ENCODE measurements around the gene PIRT.

The PIRT gene

DNA sequence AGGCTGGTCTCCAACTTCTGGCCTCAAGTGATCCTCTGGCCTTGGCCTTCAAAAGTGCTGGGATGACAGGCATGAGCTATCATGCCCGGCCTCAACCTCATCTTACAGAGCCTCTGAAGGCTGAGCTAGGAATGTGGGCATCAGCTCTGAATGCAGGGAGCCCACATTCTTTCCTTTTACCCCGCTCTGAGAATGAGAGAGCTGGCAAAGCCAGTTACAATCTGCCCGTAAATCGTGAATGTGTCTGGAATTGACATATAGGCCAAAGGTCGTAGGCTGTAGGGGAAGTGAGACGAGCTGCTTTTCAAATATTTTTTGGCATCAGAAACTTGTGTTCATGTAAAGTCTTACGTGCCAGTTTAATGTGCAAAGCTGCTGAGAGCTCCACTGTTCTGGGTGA is 38.5 kb downstream of the PIRT start:
- no peak overlapping the region for H3K27ac ChIP-seq
- no peak overlapping the region for H3K9ac ChIP-seq (ENCODE audit: insufficient read length)
- TF ChIP-seq EZH2 (IDR thresholded peaks at IDR 0.05) (no peak), POLR2AphosphoS5 (IDR thresholded peaks at IDR 0.05; ENCODE audit: borderline replicate concordance, low read depth, low read length) (no peak), FOXP2 (optimal IDR thresholded peaks at IDR 0.05; ENCODE audit: control extremely low read depth, extremely low read length, insufficient read depth) (no peak)
- H3K36me3 ChIP-seq (ENCODE audit: insufficient read depth, low read length) = no peaks in the 10 kb centered on the region
- H3K4me3 ChIP-seq = no peak overlapping the region
- H3K9me3 ChIP-seq (ENCODE audit: low read depth, low read length) = no peaks in the 10 kb centered on the region
- DNase-seq (ENCODE audit: low read depth, low spot score) = no peak

DNA sequence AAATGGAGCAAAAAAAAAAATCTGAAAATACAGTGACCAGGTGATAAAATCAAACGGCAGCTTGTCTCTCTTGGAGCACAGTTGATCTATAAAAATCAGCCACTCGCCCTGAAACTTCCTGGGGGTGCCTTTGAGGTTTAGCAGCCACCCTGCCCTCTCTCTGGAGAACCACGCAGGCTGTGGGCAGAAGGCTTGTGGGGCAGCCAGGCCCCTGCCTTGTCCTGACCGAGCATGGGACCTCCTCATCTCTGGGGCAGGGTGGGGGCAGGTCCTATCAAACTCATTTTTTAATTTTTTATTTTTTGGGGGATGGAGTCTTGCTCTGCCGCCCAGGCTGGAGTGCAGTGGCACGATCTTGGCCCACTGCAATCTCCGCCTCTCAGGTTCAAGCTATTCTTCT is 39.0 kb downstream of the PIRT start:
- H3K9ac ChIP-seq (ENCODE audit: insufficient read length) = no peak overlapping the region
- H3K36me3 ChIP-seq (ENCODE audit: insufficient read depth, low read length) = no peaks in the 10 kb centered on the region
- TF ChIP-seq FOXP2 (optimal IDR thresholded peaks at IDR 0.05; ENCODE audit: control extremely low read depth, extremely low read length, insufficient read depth) = no peak
- no peak overlapping the region for H3K27ac ChIP-seq
- no peak overlapping the region for H3K4me3 ChIP-seq
- H3K9me3 ChIP-seq (ENCODE audit: low read depth, low read length) = no peaks in the 10 kb centered on the region
- no peak for DNase-seq (ENCODE audit: low read depth, low spot score)

GRCh38 chr17:10798332-10798749 is 39.5 kb downstream of the PIRT start:
- TF ChIP-seq FOXP2 (optimal IDR thresholded peaks at IDR 0.05; ENCODE audit: control extremely low read depth, extremely low read length, insufficient read depth) (no peak), EZH2 (IDR thresholded peaks at IDR 0.05) (no peak), POLR2AphosphoS5 (IDR thresholded peaks at IDR 0.05; ENCODE audit: borderline replicate concordance, low read depth, low read length) (no peak)
- DNase-seq (ENCODE audit: low read depth, low spot score) = no peak
- H3K27ac ChIP-seq = no peak overlapping the region
- no peak overlapping the region for H3K9ac ChIP-seq (ENCODE audit: insufficient read length)
- H3K9me3 ChIP-seq (ENCODE audit: low read depth, low read length) = no peaks in the 10 kb centered on the region
- H3K36me3 ChIP-seq (ENCODE audit: insufficient read depth, low read length) = no peaks in the 10 kb centered on the region
- H3K4me3 ChIP-seq = no peak overlapping the region

GRCh38 chr17:10797476-10798328 is 40.2 kb downstream of the PIRT start:
- Histone ChIP-seq H3K27ac (no peak overlapping the region), H3K4me3 (no peak overlapping the region), H3K9ac (ENCODE audit: insufficient read length) (no peak overlapping the region), H3K36me3 (ENCODE audit: insufficient read depth, low read length) (no peaks in the 10 kb centered on the region), H3K9me3 (ENCODE audit: low read depth, low read length) (no peaks in the 10 kb centered on the region)
- TF ChIP-seq FOXP2 (optimal IDR thresholded peaks at IDR 0.05; ENCODE audit: control extremely low read depth, extremely low read length, insufficient read depth) (no peak), EZH2 (IDR thresholded peaks at IDR 0.05) (no peak), POLR2AphosphoS5 (IDR thresholded peaks at IDR 0.05; ENCODE audit: borderline replicate concordance, low read depth, low read length) (no peak)
- no peak for DNase-seq (ENCODE audit: low read depth, low spot score)

DNA sequence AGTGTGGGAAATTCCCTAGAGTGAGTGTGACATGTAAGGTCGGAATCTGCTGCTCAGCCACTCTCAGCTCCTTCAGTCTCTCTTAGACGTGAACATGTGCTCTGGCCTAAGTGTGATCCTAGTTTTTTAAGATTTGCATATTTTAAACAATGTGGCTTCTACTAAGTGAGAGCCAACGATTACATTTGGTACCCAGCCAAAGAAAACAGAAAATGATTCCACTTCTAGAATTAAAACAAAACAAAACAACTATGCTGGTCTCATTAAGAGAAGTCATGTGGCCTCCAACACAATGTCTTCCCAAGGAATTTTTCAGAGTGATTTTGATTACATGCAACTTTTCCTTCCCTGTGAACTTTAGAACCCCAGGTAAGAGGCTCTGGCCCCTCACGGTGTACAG is 44.1 kb downstream of the PIRT start:
- TF ChIP-seq POLR2AphosphoS5 (IDR thresholded peaks at IDR 0.05; ENCODE audit: borderline replicate concordance, low read depth, low read length) (no peak), FOXP2 (optimal IDR thresholded peaks at IDR 0.05; ENCODE audit: control extremely low read depth, extremely low read length, insufficient read depth) (no peak), EZH2 (IDR thresholded peaks at IDR 0.05) (no peak)
- DNase-seq (ENCODE audit: low read depth, low spot score) = no peak
- no peaks in the 10 kb centered on the region for H3K9me3 ChIP-seq (ENCODE audit: low read depth, low read length)
- no peaks in the 10 kb centered on the region for H3K36me3 ChIP-seq (ENCODE audit: insufficient read depth, low read length)
- H3K27ac ChIP-seq = no peak overlapping the region
- H3K4me3 ChIP-seq = no peak overlapping the region
- no peak overlapping the region for H3K9ac ChIP-seq (ENCODE audit: insufficient read length)

DNA sequence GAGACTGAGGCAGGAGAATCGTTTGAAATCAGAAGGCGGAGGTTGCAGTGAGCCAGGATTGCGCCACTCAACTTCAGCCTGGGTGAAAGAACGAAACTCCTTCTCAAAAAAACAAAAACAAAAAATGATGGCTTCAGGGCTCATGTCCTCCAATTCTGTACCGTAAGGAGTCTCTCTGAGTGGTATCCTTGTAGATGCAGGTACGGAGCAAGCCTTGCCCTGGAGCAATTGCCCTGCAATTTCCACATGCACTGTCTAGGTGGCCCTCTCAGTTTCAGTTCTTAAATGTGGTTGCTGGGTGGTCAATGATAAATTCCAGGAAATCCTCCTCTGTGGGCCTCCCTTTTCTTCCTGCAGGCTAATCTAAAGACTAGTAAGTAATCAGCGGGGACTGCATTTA is 44.6 kb downstream of the PIRT start:
- Histone ChIP-seq H3K36me3 (ENCODE audit: insufficient read depth, low read length) (no peaks in the 10 kb centered on the region), H3K27ac (no peak overlapping the region), H3K9ac (ENCODE audit: insufficient read length) (no peak overlapping the region), H3K4me3 (no peak overlapping the region), H3K9me3 (ENCODE audit: low read depth, low read length) (no peaks in the 10 kb centered on the region)
- no peak for DNase-seq (ENCODE audit: low read depth, low spot score)
- TF ChIP-seq EZH2 (IDR thresholded peaks at IDR 0.05) = no peak
- TF ChIP-seq POLR2AphosphoS5 (IDR thresholded peaks at IDR 0.05; ENCODE audit: borderline replicate concordance, low read depth, low read length) = no peak
- TF ChIP-seq FOXP2 (optimal IDR thresholded peaks at IDR 0.05; ENCODE audit: control extremely low read depth, extremely low read length, insufficient read depth) = no peak

GRCh38 chr17:10792151-10792550 is 45.7 kb downstream of the PIRT start:
- no peak for DNase-seq (ENCODE audit: low read depth, low spot score)
- Histone ChIP-seq H3K9ac (ENCODE audit: insufficient read length) (no peak overlapping the region), H3K36me3 (ENCODE audit: insufficient read depth, low read length) (no peaks in the 10 kb centered on the region), H3K27ac (no peak overlapping the region), H3K4me3 (no peak overlapping the region), H3K9me3 (ENCODE audit: low read depth, low read length) (no peaks in the 10 kb centered on the region)
- no peak for TF ChIP-seq FOXP2 (optimal IDR thresholded peaks at IDR 0.05; ENCODE audit: control extremely low read depth, extremely low read length, insufficient read depth)
- TF ChIP-seq EZH2 (IDR thresholded peaks at IDR 0.05) = no peak
- TF ChIP-seq POLR2AphosphoS5 (IDR thresholded peaks at IDR 0.05; ENCODE audit: borderline replicate concordance, low read depth, low read length) = no peak

- no peak for DNase-seq (ENCODE audit: low read depth, low spot score)
These were observed 47.1 kb downstream of the PIRT start for GRCh38 chr17:10790491-10791401.

More at GRCh38 chr17:10790491-10791401, 47.1 kb downstream of the PIRT start:
- TF ChIP-seq EZH2 (IDR thresholded peaks at IDR 0.05) = no peak
- no peak for TF ChIP-seq FOXP2 (optimal IDR thresholded peaks at IDR 0.05; ENCODE audit: control extremely low read depth, extremely low read length, insufficient read depth)
- TF ChIP-seq POLR2AphosphoS5 (IDR thresholded peaks at IDR 0.05; ENCODE audit: borderline replicate concordance, low read depth, low read length) = peak; percentile 75
- H3K9ac ChIP-seq (ENCODE audit: insufficient read length) = no peak overlapping the region
- no peaks in the 10 kb centered on the region for H3K9me3 ChIP-seq (ENCODE audit: low read depth, low read length)
- no peak overlapping the region for H3K4me3 ChIP-seq
- H3K27ac ChIP-seq = no peak overlapping the region
- no peaks in the 10 kb centered on the region for H3K36me3 ChIP-seq (ENCODE audit: insufficient read depth, low read length)

Measured in SK-N-MC (cell line).